OCI-LY7 (cell line): ENCODE measurements around the gene UBE2S.
"Not testable (repeated sequence)": the region's sequence is repeated elsewhere in the genome, so short reads cannot be mapped to it uniquely, and the experiment has no call there.

ENCODE experiments used
- EZH2phosphoT487 ChIP-seq: fragments of 200-600 bp; sonication (generic); IDR thresholded peaks from 2 replicates; pipeline ENCODE4 v1.6.1; 2018; ENCODE audit warnings: low read depth, borderline replicate concordance, mild to moderate bottlenecking, mixed run types, antibody characterized with exemption, low read length, moderate library complexity, mixed read lengths
- TF ChIP-seq, protein P1 (sequence below): fragments of 200-600 bp; sonication (generic); conservative IDR thresholded peaks from 2 replicates; pipeline ENCODE4 v1.5.1; 2014; ENCODE audit warnings: mild to moderate bottlenecking, antibody characterized with exemption, low read length, moderate library complexity, mixed read lengths

DNA sequence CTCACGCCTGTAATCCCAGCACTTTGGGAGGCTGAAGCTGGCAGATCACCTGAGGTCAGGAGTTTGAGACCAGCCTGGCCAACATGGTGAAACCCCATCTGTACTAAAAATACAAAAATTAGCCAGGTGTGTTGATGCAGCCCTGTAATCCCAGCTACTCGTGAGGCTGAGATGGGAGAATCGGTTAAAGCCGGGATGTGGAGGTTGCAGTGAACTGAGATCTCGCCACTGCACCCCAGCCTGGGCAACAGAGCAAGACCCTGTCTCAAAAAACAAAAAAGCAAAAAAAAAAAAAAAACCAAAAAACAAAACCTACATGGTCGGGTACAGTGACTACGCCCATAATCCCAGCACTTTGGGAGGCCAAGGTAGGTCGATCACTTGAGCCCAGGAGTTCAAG lies 1.6 kb upstream of the UBE2S start:
- TF ChIP-seq, protein P1, sequence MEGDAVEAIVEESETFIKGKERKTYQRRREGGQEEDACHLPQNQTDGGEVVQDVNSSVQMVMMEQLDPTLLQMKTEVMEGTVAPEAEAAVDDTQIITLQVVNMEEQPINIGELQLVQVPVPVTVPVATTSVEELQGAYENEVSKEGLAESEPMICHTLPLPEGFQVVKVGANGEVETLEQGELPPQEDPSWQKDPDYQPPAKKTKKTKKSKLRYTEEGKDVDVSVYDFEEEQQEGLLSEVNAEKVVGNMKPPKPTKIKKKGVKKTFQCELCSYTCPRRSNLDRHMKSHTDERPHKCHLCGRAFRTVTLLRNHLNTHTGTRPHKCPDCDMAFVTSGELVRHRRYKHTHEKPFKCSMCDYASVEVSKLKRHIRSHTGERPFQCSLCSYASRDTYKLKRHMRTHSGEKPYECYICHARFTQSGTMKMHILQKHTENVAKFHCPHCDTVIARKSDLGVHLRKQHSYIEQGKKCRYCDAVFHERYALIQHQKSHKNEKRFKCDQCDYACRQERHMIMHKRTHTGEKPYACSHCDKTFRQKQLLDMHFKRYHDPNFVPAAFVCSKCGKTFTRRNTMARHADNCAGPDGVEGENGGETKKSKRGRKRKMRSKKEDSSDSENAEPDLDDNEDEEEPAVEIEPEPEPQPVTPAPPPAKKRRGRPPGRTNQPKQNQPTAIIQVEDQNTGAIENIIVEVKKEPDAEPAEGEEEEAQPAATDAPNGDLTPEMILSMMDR: not testable (repeated sequence)
- not testable (repeated sequence) for TF ChIP-seq EZH2phosphoT487
